PC-9 (cell line): Measurements from ENCODE around the gene HSP90AB1.

Experiments used
- CTCF ChIP-seq: fragments of 200-600 bp; sonication (generic); conservative IDR thresholded peaks from 2 replicates; pipeline ENCODE4 v1.6.1; 2017; ENCODE audit warnings: mixed run types, antibody characterized with exemption, mild to moderate bottlenecking, moderate library complexity
- EZH2 ChIP-seq: fragments of 200-600 bp; sonication (generic); IDR thresholded peaks from 2 replicates; pipeline ENCODE4 v1.8.0; 2017; ENCODE audit warnings: antibody characterized with exemption, low read depth

- no peak for TF ChIP-seq CTCF
- TF ChIP-seq EZH2, result no peak
Observed at GRCh38 chr6:44270526-44271405, 23.9 kb downstream of the HSP90AB1 start.
